Liver (tissue), 9 donors: ENCODE measurements around the gene FAM170B. TPM values are rescaled to one million over a fixed set of nuclear protein-coding genes. Genes with fewer than 3 reads are reported as not detected.

ENCODE experiments used
- DNase-seq: peaks from one replicate; pipeline ENCODE4 v3.0.0-alpha.2; 2017; ENCODE audit warnings: low spot score
- H3K27ac ChIP-seq, 2 donors: one replicate each; pipeline ENCODE4 v1.7.0; 2013; ENCODE audit warnings: inconsistent platforms in 2 of 2, low read length in 2 of 2, control low read depth in 1 of 2, low read depth in 1 of 2, mild to moderate bottlenecking in 1 of 2
- H3K27me3 ChIP-seq, 4 donors: one replicate each; pipeline versions ENCODE4 v1.6.1 to v1.7.0; 2013; ENCODE audit warnings: low read length in 3 of 4, inconsistent platforms in 1 of 4, mild to moderate bottlenecking in 1 of 4, moderate library complexity in 1 of 4; ENCODE audit not compliant: control insufficient read depth in 4 of 4, insufficient read depth in 4 of 4
- H3K36me3 ChIP-seq, 4 donors: one replicate each; pipeline versions ENCODE4 v1.6.1 to v1.7.0; 2013; ENCODE audit warnings: low read length in 3 of 4, mild to moderate bottlenecking in 3 of 4, low read depth in 1 of 4, moderate library complexity in 1 of 4; ENCODE audit not compliant: control insufficient read depth in 4 of 4, insufficient read depth in 3 of 4
- H3K4me1 ChIP-seq, 4 donors: one replicate each; pipeline versions ENCODE4 v1.6.1 to v1.7.0; 2013; ENCODE audit warnings: low read length in 3 of 4, mild to moderate bottlenecking in 3 of 4, moderate library complexity in 1 of 4; ENCODE audit not compliant: control insufficient read depth in 4 of 4, insufficient read depth in 4 of 4
- H3K4me3 ChIP-seq, 3 donors: one replicate each; pipeline versions ENCODE4 v1.6.1 to v1.7.0; 2013; ENCODE audit warnings: low read length in 3 of 3, control low read depth in 1 of 3, low read depth in 1 of 3, mild to moderate bottlenecking in 1 of 3
- H3K9ac ChIP-seq, 2 donors: one replicate each; pipeline ENCODE4 v1.7.0; 2013; ENCODE audit warnings: low read length in 2 of 2, mild to moderate bottlenecking in 2 of 2, moderate library complexity in 2 of 2, control low read depth in 1 of 2, low read depth in 1 of 2
- H3K9me3 ChIP-seq, 4 donors: one replicate each; pipeline versions ENCODE4 v1.6.1 to v1.7.0; 2013; ENCODE audit warnings: low read length in 3 of 4; ENCODE audit not compliant: control insufficient read depth in 4 of 4
- ATF3 ChIP-seq: IDR thresholded peaks from 2 replicates; pipeline ENCODE4 v1.6.1; 2016; ENCODE audit warnings: antibody characterized with exemption
- CTCF ChIP-seq: fragments of 150-350 bp; IDR thresholded peaks from 2 replicates; pipeline ENCODE4 v1.5.1; 2017; ENCODE audit warnings: improper control_type of control experiment, low read depth, low read length; ENCODE audit not compliant: missing input control
- EGR1 ChIP-seq, 2 donors: IDR thresholded peaks; 2 replicates each; pipeline ENCODE4 v1.6.1; 2016 to 2018; ENCODE audit warnings: antibody characterized with exemption in 2 of 2, low read depth in 2 of 2
- GABPA ChIP-seq, 2 donors: IDR thresholded peaks in 1 of 2; conservative IDR thresholded peaks in 1 of 2; 2 replicates each; pipeline ENCODE4 v1.6.1; 2016; ENCODE audit warnings: antibody characterized with exemption in 2 of 2, mild to moderate bottlenecking in 1 of 2, moderate library complexity in 1 of 2
- HNF4A ChIP-seq, 2 donors: conservative IDR thresholded peaks; 2 replicates each; pipeline ENCODE4 v1.6.1; 2016; ENCODE audit warnings: antibody characterized with exemption in 2 of 2, mild to moderate bottlenecking in 2 of 2
- MAX ChIP-seq: IDR thresholded peaks from 2 replicates; pipeline ENCODE4 v1.6.1; 2016; ENCODE audit warnings: antibody characterized with exemption
- NR2F2 ChIP-seq: IDR thresholded peaks from 2 replicates; pipeline ENCODE4 v1.6.1; 2016; ENCODE audit warnings: antibody characterized with exemption
- RAD21 ChIP-seq, 2 donors: IDR thresholded peaks; 2 replicates each; pipeline ENCODE4 v1.6.1; 2016; ENCODE audit warnings: antibody characterized with exemption in 2 of 2, mild to moderate bottlenecking in 2 of 2
- REST ChIP-seq: IDR thresholded peaks from 2 replicates; pipeline ENCODE4 v1.6.1; 2016; ENCODE audit warnings: antibody characterized with exemption, mild to moderate bottlenecking
- RXRA ChIP-seq, 2 donors: IDR thresholded peaks; 2 replicates each; pipeline ENCODE4 v1.6.1; 2017 to 2018; ENCODE audit warnings: antibody characterized with exemption in 2 of 2, mild to moderate bottlenecking in 1 of 2
- TAF1 ChIP-seq: conservative IDR thresholded peaks from 2 replicates; pipeline ENCODE4 v1.6.1; 2016; ENCODE audit warnings: antibody characterized with exemption, mild to moderate bottlenecking
- YY1 ChIP-seq: IDR thresholded peaks from 2 replicates; pipeline ENCODE4 v1.6.1; 2016; ENCODE audit warnings: antibody characterized with exemption, mild to moderate bottlenecking
- ZBTB33 ChIP-seq: IDR thresholded peaks from 2 replicates; pipeline ENCODE4 v1.6.1; 2016; ENCODE audit warnings: antibody characterized with exemption
- WGBS: extraction: QIAGEN DNeasy Blood & Tissue Kit; methylation state at CpG from one replicate; pipeline ENCODE4 v1.1.7; 2013; 5-methylcytosine and 5-hydroxymethylcytosine counted together
- polyA plus RNA-seq, 2 donors: library from polyadenylated mRNA; stranded (reverse) in 1 of 2; unstranded in 1 of 2; fragments of 200-250 nt in 1 of 2; fragments of >200 nt in 1 of 2; fragmentation: Nextera tagmentation in 1 of 2; extraction: Ambion mirVana in 1 of 2; gene quantifications; one replicate each; pipeline versions ENCODE4 v1.2.1 to v1.2.3, GENCODE V29; 2013 to 2015
- total RNA-seq, 2 donors: library from RNA; depleted of rRNA; stranded (reverse); fragments of >200 nt; gene quantifications; one replicate each; pipeline ENCODE4 v1.2.3, GENCODE V29; 2014
- donor health status: healthy.
- donor health status: healthy.
- donor health status: healthy.
- donor health status: healthy.
- donor health status: healthy.

The FAM170B gene
- total and polyA plus RNA-seq, 4 donors: not detected

GRCh38 chr10:49099046-49099445, 34.8 kb downstream of the FAM170B start:
- 86% methylated on average over 8 of the region's 8 CpGs for WGBS
- H3K27me3 ChIP-seq: no peaks in the 10 kb centered on the region
- H3K9ac ChIP-seq: no peak overlapping the region
- H3K27ac ChIP-seq: no peak overlapping the region
- H3K4me1 ChIP-seq: no peaks in the 10 kb centered on the region
- H3K4me3 ChIP-seq: no peak overlapping the region
- peaks cover 0 to 1% (median 0%) of the 10 kb centered on the region in 4 donors for H3K36me3 ChIP-seq
- no peaks in the 10 kb centered on the region for H3K9me3 ChIP-seq
- DNase-seq: no peak
- no peak for TF ChIP-seq HNF4A (conservative IDR thresholded peaks at IDR 0.05)
- no peak for TF ChIP-seq NR2F2
- TF ChIP-seq GABPA (IDR thresholded peaks at IDR 0.05 in 1 of 2, conservative IDR thresholded peaks at IDR 0.05 in 1 of 2): no peak
- no peak for TF ChIP-seq TAF1
- TF ChIP-seq RAD21 (IDR thresholded peaks at IDR 0.05): no peak
- TF ChIP-seq RXRA (IDR thresholded peaks at IDR 0.05): no peak
- TF ChIP-seq EGR1 (IDR thresholded peaks at IDR 0.05; ENCODE audit: low read depth in 2 of 2): no peak
- TF ChIP-seq CTCF: no peak

GRCh38 chr10:49096890-49097445, 36.9 kb downstream of the FAM170B start:
- WGBS: 93% methylated on average over 8 of the region's 8 CpGs
- H3K4me1 ChIP-seq: no peaks in the 10 kb centered on the region
- H3K27ac ChIP-seq: no peak overlapping the region
- no peaks in the 10 kb centered on the region for H3K9me3 ChIP-seq
- H3K4me3 ChIP-seq: no peak overlapping the region
- TF ChIP-seq RXRA (IDR thresholded peaks at IDR 0.05) (no peak), RAD21 (IDR thresholded peaks at IDR 0.05) (no peak), YY1 (no peak), REST (no peak), ATF3 (no peak), MAX (no peak), ZBTB33 (no peak), HNF4A (conservative IDR thresholded peaks at IDR 0.05) (no peak), GABPA (IDR thresholded peaks at IDR 0.05 in 1 of 2, conservative IDR thresholded peaks at IDR 0.05 in 1 of 2) (no peak), CTCF (no peak)
- peaks cover 0 to 1% (median 0%) of the 10 kb centered on the region in 4 donors for H3K36me3 ChIP-seq
- H3K27me3 ChIP-seq: no peaks in the 10 kb centered on the region
- no peak overlapping the region for H3K9ac ChIP-seq
- DNase-seq: peak; percentile 9
